Body of pancreas (tissue), 4 donors: Measurements from ENCODE around the gene RAB3IP. TPM values are rescaled to one million over a fixed set of nuclear protein-coding genes. Genes with fewer than 3 reads are reported as not detected.

Experiments
- ATAC-seq: fragments of 150-250 bp; one replicate; pipeline ENCODE4 v1.9.1; 2016
- DNase-seq, 4 donors: peaks; one replicate each; pipeline ENCODE4 v3.0.0-alpha.2; 2019
- H3K27ac ChIP-seq, 4 donors: fragments of 200-600 bp; sonication (generic); 1 replicate in 3 of 4; 2 replicates in 1 of 4; pipeline versions ENCODE4 v1.5.1 to v1.6.1; 2016 to 2019; ENCODE audit warnings: mild to moderate bottlenecking in 1 of 4, mixed read lengths in 1 of 4, moderate library complexity in 1 of 4
- H3K27me3 ChIP-seq, 2 donors: fragments of 200-600 bp; sonication (generic); one replicate each; pipeline ENCODE4 v1.6.0; 2016; ENCODE audit warnings: mild to moderate bottlenecking in 1 of 2
- H3K36me3 ChIP-seq, 2 donors: fragments of 200-600 bp; sonication (generic); replicated peaks in 1 of 2; 2 replicates each; pipeline ENCODE4 v1.5.1; 2016; ENCODE audit warnings: low read depth in 2 of 2; ENCODE audit not compliant: insufficient read depth in 1 of 2
- H3K4me1 ChIP-seq: fragments of 200-600 bp; sonication (generic); one replicate; pipeline ENCODE4 v1.6.0; 2016
- H3K4me3 ChIP-seq, 2 donors: fragments of 200-600 bp; sonication (generic); 1 replicate in 1 of 2; 2 replicates in 1 of 2; pipeline ENCODE4 v1.5.1; 2016 to 2019
- H3K9me3 ChIP-seq, 3 donors: fragments of 200-600 bp; sonication (generic); 1 replicate in 2 of 3; 2 replicates in 1 of 3; pipeline ENCODE4 v1.5.1; 2016
- POLR2A ChIP-seq, 3 donors: fragments of 450-650 bp; IDR thresholded peaks; one replicate each; pipeline ENCODE4 v1.6.1; 2016; ENCODE audit warnings: antibody characterized with exemption in 3 of 3, mild to moderate bottlenecking in 2 of 3
- WGBS, 2 donors: methylation state at CpG; one replicate each; pipeline ENCODE4 v1.1.5; 2017; 5-methylcytosine and 5-hydroxymethylcytosine counted together
- intact Hi-C: fragments of 100-400 bp; cut with DNase I; formaldehyde crosslinking; loops from one replicate; pipeline ENCODE4 v1.15.1; 2023
- total RNA-seq, 2 donors: library from RNA; depleted of rRNA; stranded (reverse); fragments of >200 nt; gene quantifications; one replicate each; pipeline ENCODE4 v1.1.0, GENCODE V29; 2016
- TF ChIP-seq, protein P1 (sequence below), 7 experiments: fragments of 450-650 bp in 4 of 7; fragments of 200-600 bp in 3 of 7; sonication (generic) in 3 of 7; IDR thresholded peaks; one replicate each; pipeline ENCODE4 v1.5.1; 2016 to 2019; ENCODE audit warnings: antibody characterized with exemption in 7 of 7

RAB3IP gene
- total RNA-seq, 2 donors from 2014 or later, result 61.0 to 62.3 TPM

DNA sequence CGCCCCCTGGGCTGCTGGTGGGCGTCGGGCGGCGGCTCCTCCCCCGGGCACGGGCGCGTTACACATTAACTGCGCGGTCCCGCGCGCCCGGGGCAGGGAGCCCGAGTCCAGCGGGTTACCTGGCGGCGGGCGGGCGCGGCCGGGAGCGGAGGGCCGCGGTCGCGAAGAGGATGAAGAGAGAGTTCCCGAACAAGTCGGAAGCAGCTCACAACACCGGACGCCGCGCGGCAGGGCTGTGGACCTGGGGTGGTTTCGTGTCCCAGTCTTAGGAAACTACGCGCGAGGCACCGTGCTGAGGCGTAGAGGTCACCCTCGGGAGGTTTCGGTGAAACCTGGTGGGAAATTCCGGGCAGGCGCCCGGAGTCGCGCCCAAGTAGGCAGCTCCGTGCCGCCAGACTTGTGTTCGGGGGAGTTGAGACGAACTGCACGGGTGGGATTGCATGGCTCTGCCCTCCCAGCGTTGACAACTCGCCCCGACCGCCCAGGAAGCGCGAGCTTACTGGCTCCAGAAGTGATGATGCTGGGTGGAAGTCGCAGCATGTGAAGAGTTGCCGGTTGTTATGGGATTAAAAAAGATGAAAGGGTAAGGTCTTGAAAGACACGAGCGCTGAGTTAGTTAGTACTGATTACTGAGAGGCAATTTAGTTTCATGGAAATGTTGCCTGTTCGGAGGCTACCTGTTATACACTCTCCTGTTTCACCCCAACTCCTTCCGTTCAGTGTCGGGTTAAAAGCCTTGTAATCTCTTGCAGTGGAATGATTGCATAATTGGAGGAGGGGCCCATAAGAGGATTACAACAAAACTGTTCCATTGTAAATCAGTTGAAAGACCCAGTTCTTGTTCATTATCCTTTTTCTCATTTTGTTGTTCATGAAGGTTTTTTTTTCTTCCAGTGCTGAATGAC, 879 bp downstream of the RAB3IP start:
- WGBS, 2 donors, result 0 to 1% methylated on average over 22 to 64 of the region's 66 CpGs
- peak in 2 of 3 donors; percentile 85 to 86 for TF ChIP-seq POLR2A (IDR thresholded peaks at IDR 0.05)
- TF ChIP-seq, protein P1, sequence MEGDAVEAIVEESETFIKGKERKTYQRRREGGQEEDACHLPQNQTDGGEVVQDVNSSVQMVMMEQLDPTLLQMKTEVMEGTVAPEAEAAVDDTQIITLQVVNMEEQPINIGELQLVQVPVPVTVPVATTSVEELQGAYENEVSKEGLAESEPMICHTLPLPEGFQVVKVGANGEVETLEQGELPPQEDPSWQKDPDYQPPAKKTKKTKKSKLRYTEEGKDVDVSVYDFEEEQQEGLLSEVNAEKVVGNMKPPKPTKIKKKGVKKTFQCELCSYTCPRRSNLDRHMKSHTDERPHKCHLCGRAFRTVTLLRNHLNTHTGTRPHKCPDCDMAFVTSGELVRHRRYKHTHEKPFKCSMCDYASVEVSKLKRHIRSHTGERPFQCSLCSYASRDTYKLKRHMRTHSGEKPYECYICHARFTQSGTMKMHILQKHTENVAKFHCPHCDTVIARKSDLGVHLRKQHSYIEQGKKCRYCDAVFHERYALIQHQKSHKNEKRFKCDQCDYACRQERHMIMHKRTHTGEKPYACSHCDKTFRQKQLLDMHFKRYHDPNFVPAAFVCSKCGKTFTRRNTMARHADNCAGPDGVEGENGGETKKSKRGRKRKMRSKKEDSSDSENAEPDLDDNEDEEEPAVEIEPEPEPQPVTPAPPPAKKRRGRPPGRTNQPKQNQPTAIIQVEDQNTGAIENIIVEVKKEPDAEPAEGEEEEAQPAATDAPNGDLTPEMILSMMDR (IDR thresholded peaks at IDR 0.05), result peak in 1 of 7 experiments; percentile 2
- ATAC-seq, result peak; percentile 70
- peak overlapping the region; percentile 68 to 70 for H3K4me3 ChIP-seq
- H3K4me1 ChIP-seq, result peaks cover 23% of the 10 kb centered on the region
- intact Hi-C loops, result no loop called here
- H3K27ac ChIP-seq, result peak overlapping the region; percentile 95 to 98 (median 96)
- H3K27me3 ChIP-seq, result no peaks in the 10 kb centered on the region
- no peaks in the 10 kb centered on the region for H3K9me3 ChIP-seq
- peak; percentile 66 to 79 (median 70) for DNase-seq
- no peaks in the 10 kb centered on the region for H3K36me3 ChIP-seq

- no peak for ATAC-seq
- intact Hi-C loops, result no loop called here
- no peak for DNase-seq
- 79 to 98% methylated on average over 4 of the region's 4 CpGs for whole genome bisulfite sequencing, 2 donors
- Histone ChIP-seq H3K4me3 (no peak overlapping the region), H3K9me3 (no peaks in the 10 kb centered on the region), H3K27ac (no peak overlapping the region), H3K4me1 (peaks cover 32% of the 10 kb centered on the region), H3K27me3 (no peaks in the 10 kb centered on the region), H3K36me3 (no peaks in the 10 kb centered on the region)
- TF ChIP-seq, protein P1 (IDR thresholded peaks at IDR 0.05), result no peak
- no peak for TF ChIP-seq POLR2A (IDR thresholded peaks at IDR 0.05)
Observed at GRCh38 chr12:69744109-69744508, 5.4 kb downstream of the RAB3IP start.

DNA sequence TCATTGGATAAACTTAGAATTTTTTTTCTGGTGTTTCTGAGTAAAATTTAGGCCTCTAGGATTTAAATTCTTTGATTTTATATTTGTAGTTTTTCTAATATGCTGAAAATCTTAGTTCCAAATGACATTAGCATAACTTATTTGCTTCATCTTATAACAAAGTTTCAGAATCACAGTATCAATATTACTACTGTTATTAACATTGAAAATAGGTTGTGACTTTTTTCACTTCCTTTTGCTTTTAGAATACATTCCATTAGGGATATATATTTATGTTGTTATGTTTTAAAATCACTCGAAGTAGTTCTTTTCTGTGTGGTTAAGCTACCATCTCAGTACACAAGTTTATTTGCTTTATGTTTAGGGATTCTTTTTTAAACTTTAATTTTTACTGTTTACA, 12.8 kb downstream of the RAB3IP start:
- no peak for TF ChIP-seq POLR2A (IDR thresholded peaks at IDR 0.05)
- TF ChIP-seq, protein P1 (IDR thresholded peaks at IDR 0.05), result no peak
- ATAC-seq (no peak), DNase-seq (no peak)
- H3K36me3 ChIP-seq, result peaks cover 0 to 5% of the 10 kb centered on the region in 2 donors
- WGBS, 2 donors, result 45 to 56% methylated on average over 1 of the region's 1 CpG
- no peaks in the 10 kb centered on the region for H3K27me3 ChIP-seq
- H3K4me3 ChIP-seq, result no peak overlapping the region
- no peaks in the 10 kb centered on the region for H3K4me1 ChIP-seq
- no peaks in the 10 kb centered on the region for H3K9me3 ChIP-seq
- no peak overlapping the region for H3K27ac ChIP-seq
- intact Hi-C loops, result no loop called here

GRCh38 chr12:69755302-69755701, 16.6 kb downstream of the RAB3IP start:
- Histone ChIP-seq H3K27me3 (no peaks in the 10 kb centered on the region), H3K4me3 (no peak overlapping the region), H3K4me1 (no peaks in the 10 kb centered on the region), H3K9me3 (no peaks in the 10 kb centered on the region), H3K27ac (no peak overlapping the region), H3K36me3 (peaks cover 0 to 12% of the 10 kb centered on the region in 2 donors)
- intact Hi-C loops, result no loop called here
- no peak for DNase-seq
- TF ChIP-seq, protein P1 (IDR thresholded peaks at IDR 0.05), result no peak
- TF ChIP-seq POLR2A (IDR thresholded peaks at IDR 0.05), result no peak
- no peak for ATAC-seq
- 90 to 92% methylated on average over 5 of the region's 5 CpGs for WGBS, 2 donors
